VCaP (cell line): ENCODE measurements around the gene ALG6.
"Not testable (repeated sequence)": the region's sequence is repeated elsewhere in the genome, so short reads cannot be mapped to it uniquely, and the experiment has no call there.

Experiments used
- H3K27ac ChIP-seq: fragments of 450-650 bp; 2 replicates; pipeline ENCODE4 v1.5.1; 2017
- CTCF ChIP-seq: fragments of 450-650 bp; conservative IDR thresholded peaks from 2 replicates; pipeline ENCODE4 v1.5.1; 2017; ENCODE audit warnings: mild to moderate bottlenecking, moderate library complexity

ALG6 gene

DNA sequence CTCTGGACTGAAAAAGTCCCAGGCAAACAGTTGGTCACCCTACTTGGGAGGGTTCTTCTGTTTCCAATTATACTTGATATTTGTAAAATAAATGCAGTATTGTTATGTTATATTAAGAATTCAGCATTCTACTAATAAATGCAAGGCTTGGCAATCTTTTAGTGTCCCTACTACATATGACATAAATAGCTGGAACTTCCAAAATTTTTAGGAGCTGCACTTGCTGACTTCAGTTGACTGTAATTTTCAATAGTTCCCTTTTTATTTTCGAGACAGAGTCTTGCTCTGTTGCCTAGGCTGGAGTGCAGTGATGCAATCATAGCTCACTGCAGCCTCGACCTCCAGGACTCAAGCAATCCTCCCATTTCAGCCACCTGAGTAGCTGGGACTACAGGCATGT, 25.0 kb upstream of the ALG6 start:
- H3K27ac ChIP-seq = no peak overlapping the region
- TF ChIP-seq CTCF = no peak

GRCh38 chr1:63343922-63344321, 23.5 kb upstream of the ALG6 start:
- H3K27ac ChIP-seq = no peak overlapping the region
- no peak for TF ChIP-seq CTCF

- no peak overlapping the region for H3K27ac ChIP-seq
- no peak for TF ChIP-seq CTCF
Observed at GRCh38 chr1:63350320-63350719, 17.1 kb upstream of the ALG6 start.

DNA sequence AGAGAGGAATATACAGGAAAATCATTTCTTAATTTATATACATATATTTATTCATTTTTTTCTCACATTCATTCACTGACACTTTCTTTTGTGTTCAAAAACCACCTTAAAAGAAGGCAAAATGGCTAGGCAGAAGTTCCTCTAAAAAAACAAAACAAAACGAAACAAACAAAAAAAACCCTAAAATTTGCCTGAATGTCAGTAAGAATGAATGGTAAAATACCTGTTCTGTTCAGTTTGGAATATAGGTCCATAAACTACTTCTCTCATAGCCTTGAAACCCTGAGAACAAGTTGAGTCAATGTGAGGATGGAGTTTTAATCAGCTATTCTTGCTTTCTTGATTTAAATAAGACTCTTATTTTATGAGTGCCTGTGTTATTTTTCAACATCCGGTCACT, 14.7 kb upstream of the ALG6 start:
- no peak overlapping the region for H3K27ac ChIP-seq
- TF ChIP-seq CTCF = no peak

GRCh38 chr1:63356234-63356633, 11.2 kb upstream of the ALG6 start:
- H3K27ac ChIP-seq = not testable (repeated sequence)

GRCh38 chr1:63359561-63359960, 7.9 kb upstream of the ALG6 start:
- TF ChIP-seq CTCF = no peak
- no peak overlapping the region for H3K27ac ChIP-seq

DNA sequence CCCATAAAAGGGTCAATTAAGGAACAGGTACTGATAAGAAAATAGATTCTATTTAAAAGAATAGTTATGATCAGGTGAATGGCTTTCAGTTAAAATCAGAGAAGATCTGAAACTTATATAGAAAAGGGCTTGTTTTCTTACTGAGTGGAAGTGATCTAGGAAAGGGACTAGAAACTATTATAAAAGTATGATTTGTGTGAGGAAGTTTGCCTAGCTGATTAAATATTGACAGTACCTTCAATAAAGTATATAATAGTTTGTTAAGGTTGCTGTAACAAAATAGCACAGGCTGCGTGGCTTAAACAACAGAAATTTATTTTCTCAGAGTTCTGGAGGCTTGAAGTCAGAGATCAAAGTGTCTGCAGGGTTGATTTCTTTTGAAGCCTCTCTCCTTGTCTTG, 5.4 kb upstream of the ALG6 start:
- peak overlapping the region; percentile 74 for H3K27ac ChIP-seq
- TF ChIP-seq CTCF = no peak

GRCh38 chr1:63362578-63362977, 4.8 kb upstream of the ALG6 start:
- H3K27ac ChIP-seq = peak overlapping the region; percentile 74
- no peak for TF ChIP-seq CTCF
